ENCODE measurements around the gene CACNA1B.

DNA sequence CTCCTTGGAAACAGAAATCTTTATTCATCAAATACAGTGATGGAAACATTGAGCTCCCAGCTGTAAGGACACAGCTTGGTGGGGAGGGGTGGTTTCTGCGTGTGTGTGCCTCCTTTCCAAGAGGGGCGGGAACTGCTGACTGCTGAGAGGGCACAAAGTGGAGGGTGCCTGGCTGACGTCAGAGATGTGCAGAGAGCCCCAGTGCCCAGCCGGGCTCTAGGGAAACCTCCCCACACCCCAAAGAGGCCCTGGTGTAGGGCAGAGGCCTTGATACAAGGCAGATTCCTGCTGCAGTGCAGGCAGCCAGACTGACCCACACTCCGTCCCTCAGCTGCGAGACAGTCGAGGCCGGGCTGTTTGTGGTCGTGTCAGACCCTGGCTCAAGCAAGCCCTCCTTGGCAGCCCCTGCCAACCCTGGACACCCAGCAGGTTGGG, 191.0 kb downstream of the CACNA1B start:
- TF ChIP-seq, protein P1, sequence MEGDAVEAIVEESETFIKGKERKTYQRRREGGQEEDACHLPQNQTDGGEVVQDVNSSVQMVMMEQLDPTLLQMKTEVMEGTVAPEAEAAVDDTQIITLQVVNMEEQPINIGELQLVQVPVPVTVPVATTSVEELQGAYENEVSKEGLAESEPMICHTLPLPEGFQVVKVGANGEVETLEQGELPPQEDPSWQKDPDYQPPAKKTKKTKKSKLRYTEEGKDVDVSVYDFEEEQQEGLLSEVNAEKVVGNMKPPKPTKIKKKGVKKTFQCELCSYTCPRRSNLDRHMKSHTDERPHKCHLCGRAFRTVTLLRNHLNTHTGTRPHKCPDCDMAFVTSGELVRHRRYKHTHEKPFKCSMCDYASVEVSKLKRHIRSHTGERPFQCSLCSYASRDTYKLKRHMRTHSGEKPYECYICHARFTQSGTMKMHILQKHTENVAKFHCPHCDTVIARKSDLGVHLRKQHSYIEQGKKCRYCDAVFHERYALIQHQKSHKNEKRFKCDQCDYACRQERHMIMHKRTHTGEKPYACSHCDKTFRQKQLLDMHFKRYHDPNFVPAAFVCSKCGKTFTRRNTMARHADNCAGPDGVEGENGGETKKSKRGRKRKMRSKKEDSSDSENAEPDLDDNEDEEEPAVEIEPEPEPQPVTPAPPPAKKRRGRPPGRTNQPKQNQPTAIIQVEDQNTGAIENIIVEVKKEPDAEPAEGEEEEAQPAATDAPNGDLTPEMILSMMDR (IDR thresholded peaks at IDR 0.05), result no peak
- TF ChIP-seq POLR2A (IDR thresholded peaks at IDR 0.05), result no peak
